Left ventricle myocardium inferior (tissue), 1 donor: Measurements from ENCODE around the gene FARP1. TPM values are rescaled to one million over a fixed set of nuclear protein-coding genes. Genes with fewer than 3 reads are reported as not detected.

ENCODE experiments used
- DNase-seq: peaks from one replicate; pipeline ENCODE4 v3.0.0-alpha.2; 2020
- H3K27ac ChIP-seq: fragments of 200-600 bp; replicated peaks from 2 replicates; pipeline ENCODE4 v1.8.0; 2021
- H3K27me3 ChIP-seq: fragments of 200-600 bp; 2 replicates; pipeline ENCODE4 v1.8.0; 2021; ENCODE audit warnings: low read depth
- H3K36me3 ChIP-seq: fragments of 200-600 bp; 2 replicates; pipeline ENCODE4 v1.8.0; 2021
- H3K4me1 ChIP-seq: fragments of 200-600 bp; 2 replicates; pipeline ENCODE4 v1.8.0; 2021
- H3K4me3 ChIP-seq: fragments of 200-600 bp; 2 replicates; pipeline ENCODE4 v1.8.0; 2021; ENCODE audit warnings: mild to moderate bottlenecking, moderate library complexity
- H3K9me3 ChIP-seq: fragments of 200-600 bp; replicated peaks from 2 replicates; pipeline ENCODE4 v1.8.0; 2021
- CTCF ChIP-seq: fragments of 200-600 bp; IDR thresholded peaks from 2 replicates; pipeline ENCODE4 v1.8.0; 2021; ENCODE audit warnings: antibody characterized with exemption, mild to moderate bottlenecking, borderline replicate concordance
- intact Hi-C: fragments of 100-400 bp; cut with micrococcal nuclease; formaldehyde crosslinking; loops from one replicate; pipeline ENCODE4 v1.11.0; 2022
- total RNA-seq: library from RNA; stranded (reverse); fragmentation: NEBNext Ultra II Directional; extraction: Animal tissue kit (Norgen Biotek cat#: 25700); gene quantifications from one replicate; pipeline ENCODE4 v1.2.1, GENCODE V29; 2021
- donor health status: DM: no; HTN: yes; CAD: no; lungs with severe emphysema.

FARP1 gene
- total RNA-seq, 1 donor from 2014 or later = 17.6 TPM

- no peak for TF ChIP-seq CTCF
- no peak for DNase-seq
- no peak overlapping the region for H3K4me3 ChIP-seq
- no peak overlapping the region for H3K27ac ChIP-seq
- no peaks in the 10 kb centered on the region for H3K36me3 ChIP-seq
- H3K9me3 ChIP-seq = no peaks in the 10 kb centered on the region
- intact Hi-C loops = no loop called here
- no peaks in the 10 kb centered on the region for H3K27me3 ChIP-seq
- peaks cover 32% of the 10 kb centered on the region for H3K4me1 ChIP-seq
These were observed 170.4 kb downstream of the FARP1 start for GRCh38 chr13:98313023-98313921.

GRCh38 chr13:98313922-98314292 lies 171.0 kb downstream of the FARP1 start:
- Histone ChIP-seq H3K4me3 (no peak overlapping the region), H3K27ac (no peak overlapping the region), H3K27me3 (no peaks in the 10 kb centered on the region), H3K9me3 (no peaks in the 10 kb centered on the region), H3K36me3 (no peaks in the 10 kb centered on the region), H3K4me1 (peaks cover 27% of the 10 kb centered on the region)
- intact Hi-C loops = no loop called here
- DNase-seq = no peak
- TF ChIP-seq CTCF = no peak

- Histone ChIP-seq H3K4me1 (peaks cover 20% of the 10 kb centered on the region), H3K27me3 (no peaks in the 10 kb centered on the region), H3K36me3 (no peaks in the 10 kb centered on the region), H3K9me3 (no peaks in the 10 kb centered on the region), H3K27ac (no peak overlapping the region), H3K4me3 (no peak overlapping the region)
- no peak for DNase-seq
- TF ChIP-seq CTCF = no peak
- intact Hi-C loops = no loop called here
These were observed 172.6 kb downstream of the FARP1 start for GRCh38 chr13:98315466-98315865.

- no peaks in the 10 kb centered on the region for H3K36me3 ChIP-seq
- no peaks in the 10 kb centered on the region for H3K27me3 ChIP-seq
- no peak for TF ChIP-seq CTCF
- peaks cover 17% of the 10 kb centered on the region for H3K4me1 ChIP-seq
- no peaks in the 10 kb centered on the region for H3K9me3 ChIP-seq
- DNase-seq = no peak
- peak overlapping the region; percentile 27 for H3K27ac ChIP-seq
- H3K4me3 ChIP-seq = no peak overlapping the region
- intact Hi-C loops = no loop called here
These were observed 173.0 kb downstream of the FARP1 start for GRCh38 chr13:98315902-98316301.

- no peaks in the 10 kb centered on the region for H3K9me3 ChIP-seq
- intact Hi-C loops = no loop called here
- H3K36me3 ChIP-seq = no peaks in the 10 kb centered on the region
- no peak for TF ChIP-seq CTCF
- peaks cover 15% of the 10 kb centered on the region for H3K4me1 ChIP-seq
- H3K27ac ChIP-seq = no peak overlapping the region
- no peak for DNase-seq
- H3K27me3 ChIP-seq = no peaks in the 10 kb centered on the region
- no peak overlapping the region for H3K4me3 ChIP-seq
These were observed 174.8 kb downstream of the FARP1 start for GRCh38 chr13:98317573-98318171.
